ENCODE measurements around the gene GAS1. TPM values are rescaled to one million over a fixed set of nuclear protein-coding genes. Genes with fewer than 3 reads are reported as not detected.

The GAS1 gene
- total RNA-seq, 6 experiments from 2014 or later = 0.93 to 3.7 (median 2.4) TPM

DNA sequence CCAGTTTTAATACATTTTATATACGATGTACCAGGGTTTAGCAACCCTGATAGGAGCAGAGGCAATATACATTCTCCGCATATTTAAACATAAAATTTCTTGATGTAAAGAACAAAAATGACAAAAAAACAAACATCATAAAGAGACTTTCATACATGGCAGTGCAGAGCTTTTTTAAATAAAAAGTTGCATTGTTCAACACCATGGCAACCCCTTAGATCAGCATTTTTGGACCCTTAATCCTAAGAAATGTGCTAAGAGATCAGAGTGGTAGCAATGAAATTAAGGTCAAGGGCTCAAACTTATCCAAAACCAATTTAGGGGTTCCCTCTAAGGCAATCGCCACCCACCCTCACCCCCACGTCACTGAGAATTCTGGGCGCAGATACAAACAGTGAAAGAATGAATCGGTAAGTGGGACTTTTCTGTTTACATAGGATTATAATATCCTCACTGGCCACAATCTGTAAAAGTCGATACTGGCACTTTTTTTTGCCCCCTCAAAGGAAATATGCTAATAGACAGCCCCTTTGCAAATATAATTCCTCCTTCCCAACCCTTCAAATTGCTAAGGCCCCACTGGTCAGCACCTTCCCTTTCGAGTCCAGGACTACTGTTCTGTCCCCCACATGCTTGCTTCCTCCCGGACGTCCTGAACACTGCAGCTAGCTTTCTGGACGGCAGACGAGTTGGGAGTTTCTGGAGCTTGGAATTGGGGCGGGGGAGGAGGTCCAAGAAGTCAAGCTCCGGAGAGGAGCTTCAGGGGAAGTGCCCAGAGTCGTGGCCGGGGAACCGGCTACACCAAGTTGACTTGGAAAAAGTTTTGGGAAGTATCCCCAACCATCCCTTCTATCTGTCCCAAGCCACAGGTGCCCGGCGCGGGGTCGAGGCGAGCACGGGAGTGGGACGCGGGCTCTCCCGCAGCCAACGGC, 2.2 kb downstream of the GAS1 start:
- ATAC-seq = no peak
- intact Hi-C loops (cut with DNase I) = no loop called here
- no peaks in the 10 kb centered on the region for H3K9me3 ChIP-seq
- WGBS (ENCODE audit: insufficient coverage, low coverage, low lambda C conversion rate, missing lambda C conversion rate) = 18% methylated on average over 17 of the region's 27 CpGs
- H3K36me3 ChIP-seq = no peaks in the 10 kb centered on the region
- peak overlapping the region; percentile 68 to 77 (median 68) for H3K4me3 ChIP-seq
- H3K27ac ChIP-seq = peak overlapping the region; percentile 8 to 87 (median 67)
- peaks cover 0 to 17% of the 10 kb centered on the region in 2 donors for H3K27me3 ChIP-seq
- peaks cover 0 to 28% (median 9%) of the 10 kb centered on the region in 4 donors for H3K4me1 ChIP-seq
- TF ChIP-seq POLR2A (IDR thresholded peaks at IDR 0.05) = no peak
- TF ChIP-seq, protein P1, sequence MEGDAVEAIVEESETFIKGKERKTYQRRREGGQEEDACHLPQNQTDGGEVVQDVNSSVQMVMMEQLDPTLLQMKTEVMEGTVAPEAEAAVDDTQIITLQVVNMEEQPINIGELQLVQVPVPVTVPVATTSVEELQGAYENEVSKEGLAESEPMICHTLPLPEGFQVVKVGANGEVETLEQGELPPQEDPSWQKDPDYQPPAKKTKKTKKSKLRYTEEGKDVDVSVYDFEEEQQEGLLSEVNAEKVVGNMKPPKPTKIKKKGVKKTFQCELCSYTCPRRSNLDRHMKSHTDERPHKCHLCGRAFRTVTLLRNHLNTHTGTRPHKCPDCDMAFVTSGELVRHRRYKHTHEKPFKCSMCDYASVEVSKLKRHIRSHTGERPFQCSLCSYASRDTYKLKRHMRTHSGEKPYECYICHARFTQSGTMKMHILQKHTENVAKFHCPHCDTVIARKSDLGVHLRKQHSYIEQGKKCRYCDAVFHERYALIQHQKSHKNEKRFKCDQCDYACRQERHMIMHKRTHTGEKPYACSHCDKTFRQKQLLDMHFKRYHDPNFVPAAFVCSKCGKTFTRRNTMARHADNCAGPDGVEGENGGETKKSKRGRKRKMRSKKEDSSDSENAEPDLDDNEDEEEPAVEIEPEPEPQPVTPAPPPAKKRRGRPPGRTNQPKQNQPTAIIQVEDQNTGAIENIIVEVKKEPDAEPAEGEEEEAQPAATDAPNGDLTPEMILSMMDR (IDR thresholded peaks at IDR 0.05) = no peak
- DNase-seq = no peak

- no peaks in the 10 kb centered on the region for H3K36me3 ChIP-seq
- intact Hi-C loops (cut with DNase I) = no loop called here
- peaks cover 0 to 18% of the 10 kb centered on the region in 2 donors for H3K27me3 ChIP-seq
- WGBS (ENCODE audit: insufficient coverage, low coverage, low lambda C conversion rate, missing lambda C conversion rate) = 14% methylated on average over 12 of the region's 12 CpGs
- peak overlapping the region in 1 of 3 donors; percentile 71 for H3K27ac ChIP-seq
- DNase-seq = peak in 2 of 3 donors; percentile 52 to 65
- no peaks in the 10 kb centered on the region for H3K9me3 ChIP-seq
- ATAC-seq = peak in 3 of 4 donors; percentile 42 to 60 (median 50)
- TF ChIP-seq POLR2A (IDR thresholded peaks at IDR 0.05) = no peak
- TF ChIP-seq, protein P1 (IDR thresholded peaks at IDR 0.05) = peak in 1 of 4 donors; percentile 7
- H3K4me1 ChIP-seq = peaks cover 0 to 22% (median 9%) of the 10 kb centered on the region in 4 donors
- H3K4me3 ChIP-seq = no peak overlapping the region
These were observed 3.8 kb downstream of the GAS1 start for GRCh38 chr9:86943201-86944113.

GRCh38 chr9:86942281-86943200, 4.8 kb downstream of the GAS1 start:
- DNase-seq = no peak
- intact Hi-C loops (cut with DNase I) = no loop called here
- peak overlapping the region in 1 of 3 donors; percentile 71 for H3K27ac ChIP-seq
- peak in 1 of 4 donors; percentile 8 for ATAC-seq
- H3K4me3 ChIP-seq = no peak overlapping the region
- peaks cover 0 to 18% of the 10 kb centered on the region in 2 donors for H3K27me3 ChIP-seq
- no peaks in the 10 kb centered on the region for H3K9me3 ChIP-seq
- peaks cover 0 to 22% (median 7%) of the 10 kb centered on the region in 4 donors for H3K4me1 ChIP-seq
- no peaks in the 10 kb centered on the region for H3K36me3 ChIP-seq
- TF ChIP-seq, protein P1 (IDR thresholded peaks at IDR 0.05) = no peak
- TF ChIP-seq POLR2A (IDR thresholded peaks at IDR 0.05) = no peak
- 42% methylated on average over 8 of the region's 10 CpGs for WGBS (ENCODE audit: insufficient coverage, low coverage, low lambda C conversion rate, missing lambda C conversion rate)

All from right lobe of liver (tissue), 6 donors.